ENCODE data around the gene VSIG10L2.

- TF ChIP-seq POLR2AphosphoS2 (conservative IDR thresholded peaks at IDR 0.05; ENCODE audit: low read length) (no peak), JUN (IDR thresholded peaks at IDR 0.05) (no peak), PBX3 (IDR thresholded peaks at IDR 0.05) (no peak)
Observed at GRCh38 chr11:125975634-125976033, 29.8 kb downstream of the VSIG10L2 start.
